NCI-H510A treated with DMSO at 0.1 percent for 48 hours (cell line): ENCODE data around the gene BAIAP2.
A peak's percentile ranks its signal among the peaks of the same experiment; 100 is the strongest.

ENCODE experiments used
- DNase-seq: peaks from one replicate; lab custom pipeline; 2025; lab: John Stamatoyannopoulos, UW

BAIAP2 gene

GRCh38 chr17:81086789-81087551 lies 52.0 kb downstream of the BAIAP2 start:
- no peak for DNase-seq

DNA sequence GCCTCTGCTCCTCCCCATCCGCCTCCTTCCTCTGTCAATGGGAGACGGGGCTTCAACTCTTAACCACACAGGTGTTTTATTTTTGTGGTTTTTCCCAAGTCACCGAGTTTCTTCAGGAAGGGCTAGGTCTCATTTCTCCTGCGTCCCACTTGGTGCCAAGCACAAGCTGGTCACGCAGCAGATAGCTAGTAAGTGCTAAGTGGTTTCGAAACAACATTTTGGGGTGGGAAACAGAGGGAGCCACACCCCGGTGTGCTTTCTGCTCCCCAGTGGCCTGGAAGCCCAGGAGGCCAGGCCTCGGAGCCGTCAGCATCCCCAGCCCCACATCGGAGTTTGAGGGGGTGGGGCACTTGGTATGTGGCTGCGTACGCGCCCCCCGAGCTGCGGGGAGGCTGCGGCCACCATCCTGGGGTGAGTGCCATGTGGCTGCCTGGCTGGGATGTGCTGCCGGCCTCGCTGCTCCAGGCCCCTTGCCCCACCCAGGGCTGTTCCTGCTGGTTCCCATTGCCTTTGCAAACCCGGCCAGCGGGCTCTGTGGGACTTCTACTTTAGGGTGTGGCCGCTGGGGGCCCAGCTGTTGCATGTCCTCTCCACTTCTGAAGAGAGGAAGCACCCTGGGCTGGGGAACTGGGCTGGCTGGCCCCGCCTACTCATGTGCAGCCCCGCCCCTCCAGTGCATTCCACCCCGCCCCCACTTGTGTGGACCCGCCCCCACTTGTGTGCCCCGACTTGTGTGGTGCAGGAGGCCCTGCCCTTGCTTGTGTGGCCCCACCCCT lies 55.6 kb downstream of the BAIAP2 start:
- DNase-seq: no peak

DNA sequence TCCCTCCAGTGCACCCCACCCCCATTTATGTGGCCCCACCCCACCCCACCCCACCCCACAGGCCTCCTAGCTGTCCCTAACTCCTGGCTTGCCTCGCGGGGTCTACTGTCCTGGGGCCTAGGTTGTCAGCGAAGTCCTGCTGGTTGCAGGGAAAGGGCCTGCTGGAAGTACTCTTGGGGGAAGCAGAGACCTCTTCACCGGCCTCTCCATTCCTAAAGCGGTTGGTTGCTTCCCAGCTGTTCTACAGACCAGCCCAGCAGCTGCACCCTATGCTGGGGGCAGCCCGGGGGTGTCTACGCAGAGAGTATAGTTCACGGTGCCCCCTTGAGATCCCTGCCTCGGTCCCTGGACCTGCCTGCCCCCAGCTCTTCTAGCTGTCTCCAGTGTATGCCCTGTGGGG lies 56.2 kb downstream of the BAIAP2 start:
- no peak for DNase-seq

GRCh38 chr17:81091774-81092517 lies 57.0 kb downstream of the BAIAP2 start:
- no peak for DNase-seq

GRCh38 chr17:81092518-81093095 lies 57.7 kb downstream of the BAIAP2 start:
- DNase-seq: no peak

- no peak for DNase-seq
Observed at GRCh38 chr17:81093619-81094508, 58.9 kb downstream of the BAIAP2 start.

- DNase-seq: peak; percentile 58
Observed at GRCh38 chr17:81094509-81095382, 59.8 kb downstream of the BAIAP2 start.

GRCh38 chr17:81095383-81095762 lies 60.4 kb downstream of the BAIAP2 start:
- peak; percentile 20 for DNase-seq

DNA sequence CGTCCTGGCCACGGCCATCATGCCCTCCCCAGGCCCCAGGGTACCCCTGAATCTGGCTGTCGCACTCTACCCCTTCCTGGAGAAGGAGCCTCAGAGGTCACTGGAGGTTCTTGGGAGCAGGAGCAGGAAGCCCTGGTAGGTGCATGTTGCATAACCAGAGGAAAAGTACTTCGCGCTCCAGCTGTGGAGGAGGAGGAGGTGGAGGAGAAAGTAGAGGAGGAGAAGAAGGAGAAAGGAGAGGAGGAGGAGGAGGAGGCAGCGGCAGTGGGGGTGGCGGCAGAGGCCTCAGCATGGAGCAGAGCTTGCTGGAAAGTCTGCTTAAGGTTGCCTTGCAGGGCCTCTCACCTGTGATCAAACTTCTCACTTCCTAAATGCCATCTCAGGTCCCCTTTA lies 61.8 kb downstream of the BAIAP2 start:
- DNase-seq: no peak

DNA sequence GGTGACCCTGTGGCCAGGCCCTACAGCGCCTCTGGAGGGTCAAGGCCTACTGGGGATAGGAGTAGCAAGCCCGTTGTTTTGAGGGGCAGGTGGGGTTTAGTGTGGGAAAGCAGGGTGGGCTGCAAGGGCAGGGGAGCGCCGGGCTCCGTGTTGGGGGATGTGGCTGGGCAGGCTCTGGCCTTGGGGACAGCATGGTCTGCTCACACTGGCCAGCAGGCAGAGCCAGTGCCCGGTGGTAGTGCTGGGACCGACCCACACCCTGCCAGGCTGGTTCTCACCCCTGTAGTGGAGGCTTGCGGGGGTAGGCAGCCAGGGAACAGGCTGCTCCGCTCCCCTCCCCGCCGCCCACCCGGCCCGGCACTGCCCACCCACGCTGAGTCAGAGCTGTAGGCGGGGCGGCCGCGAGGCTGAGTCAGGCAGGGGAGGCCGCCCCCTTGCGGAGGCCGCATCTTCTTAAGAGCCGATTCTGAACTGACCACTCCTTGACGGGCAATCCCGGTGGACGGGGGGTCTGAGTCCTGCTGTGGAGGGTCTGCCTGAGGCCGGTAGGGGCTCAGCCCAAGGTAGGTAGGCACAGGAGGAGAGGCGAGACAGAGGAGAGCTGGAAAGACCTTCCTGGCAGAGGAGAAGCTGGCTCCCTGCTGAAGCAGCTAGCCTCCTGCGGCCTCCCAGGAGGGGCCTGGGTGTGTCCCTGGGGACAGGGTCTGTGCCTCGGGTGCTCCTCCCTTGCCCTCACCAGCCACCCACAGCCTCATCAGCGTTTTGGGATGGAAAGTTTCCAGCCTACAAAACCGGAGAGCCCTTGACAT lies 62.4 kb downstream of the BAIAP2 start:
- DNase-seq: no peak

DNA sequence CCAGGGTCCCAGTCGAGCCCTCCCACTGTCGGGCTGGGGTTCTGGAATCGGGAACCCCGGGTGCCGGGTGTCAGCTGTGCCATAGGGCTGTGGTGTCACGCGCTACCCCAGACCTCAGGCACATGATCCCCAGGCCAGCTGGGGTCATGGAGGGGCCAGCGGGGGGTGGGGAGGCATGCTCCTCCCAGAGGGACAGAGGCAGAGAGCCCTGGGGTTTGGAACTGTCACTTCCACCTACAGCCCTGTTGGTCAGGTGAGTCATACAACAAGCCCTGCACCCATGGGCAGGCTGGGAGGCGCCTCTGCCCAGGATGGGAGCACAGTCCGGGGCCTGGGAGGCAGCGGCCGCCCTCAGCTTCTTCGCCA lies 63.0 kb downstream of the BAIAP2 start:
- no peak for DNase-seq

DNA sequence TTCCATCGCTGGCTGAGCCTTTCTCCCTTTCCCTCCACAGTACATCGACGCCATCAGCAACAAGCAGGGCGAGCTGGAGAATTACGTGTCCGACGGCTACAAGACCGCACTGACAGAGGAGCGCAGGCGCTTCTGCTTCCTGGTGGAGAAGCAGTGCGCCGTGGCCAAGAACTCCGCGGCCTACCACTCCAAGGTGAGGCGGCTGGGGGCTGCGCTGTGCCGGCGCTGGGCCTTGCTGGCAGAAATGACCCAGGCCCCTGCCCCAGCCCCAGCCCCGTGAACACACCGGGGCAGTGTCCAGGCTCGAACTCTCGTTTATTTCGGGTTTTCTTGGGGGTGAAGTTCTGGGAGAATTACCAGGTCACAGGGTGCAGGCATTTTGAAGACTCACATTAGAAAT lies 64.9 kb downstream of the BAIAP2 start:
- DNase-seq: no peak

DNA sequence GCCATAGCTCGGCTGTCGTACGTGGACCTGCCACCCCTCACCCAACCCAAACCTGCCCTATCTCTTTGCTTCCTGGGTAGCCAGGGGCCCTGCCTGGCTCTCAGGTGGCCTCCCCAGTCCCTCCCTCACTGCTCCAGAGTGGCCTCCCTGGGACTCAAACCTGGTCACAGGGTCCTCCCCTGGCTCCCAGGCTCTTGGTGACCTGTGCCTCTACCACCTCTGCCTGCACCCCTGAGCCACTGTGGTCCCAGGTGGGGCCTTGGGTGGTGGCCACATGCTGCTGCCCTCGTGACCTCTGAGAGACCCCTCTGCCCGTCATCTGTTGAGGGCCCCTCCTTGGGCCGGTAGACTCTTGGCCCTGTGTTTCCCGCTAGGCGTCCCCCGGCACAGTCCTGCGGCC lies 65.7 kb downstream of the BAIAP2 start:
- no peak for DNase-seq

GRCh38 chr17:81101614-81102306 lies 66.8 kb downstream of the BAIAP2 start:
- peak; percentile 69 for DNase-seq

DNA sequence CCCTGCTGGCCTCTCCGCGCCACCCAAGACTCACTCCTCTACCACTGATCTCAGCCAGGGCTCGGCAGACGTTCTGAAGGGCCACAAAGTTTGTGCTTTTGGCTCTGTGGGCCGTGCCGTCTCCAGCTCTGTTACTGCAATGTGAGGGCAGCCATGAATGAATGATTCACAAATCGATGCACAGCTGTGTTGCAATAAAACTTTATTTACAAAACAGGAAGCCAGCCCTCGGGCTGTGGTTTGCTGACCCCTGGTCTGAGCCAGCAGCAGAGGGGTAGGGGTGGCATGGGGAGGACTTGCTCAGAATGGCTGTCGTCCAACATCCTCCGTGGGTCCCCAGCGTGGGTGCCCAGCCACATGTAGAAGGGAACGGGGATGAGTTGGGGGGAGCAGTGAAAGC lies 67.4 kb downstream of the BAIAP2 start:
- no peak for DNase-seq

DNA sequence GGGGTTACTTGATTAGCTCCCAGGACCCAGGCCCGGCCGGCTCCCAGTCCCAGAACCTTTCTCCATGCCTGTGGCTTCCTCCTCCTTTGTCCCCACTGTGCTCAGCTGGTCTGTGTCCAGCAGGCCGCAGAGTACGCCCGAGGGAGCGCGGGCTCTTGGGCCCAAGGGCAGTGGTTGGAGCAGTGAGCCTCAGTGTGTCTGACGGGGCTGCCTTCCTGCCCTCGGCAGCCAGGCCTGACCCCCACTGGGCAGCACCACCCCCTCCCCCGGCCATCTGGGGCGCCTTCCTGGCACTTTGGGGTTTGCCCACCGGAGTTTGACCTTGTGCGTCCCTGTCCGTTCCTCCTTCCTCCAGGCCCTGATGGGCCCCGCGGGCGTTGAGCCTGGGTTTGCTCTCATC lies 67.9 kb downstream of the BAIAP2 start:
- no peak for DNase-seq

DNA sequence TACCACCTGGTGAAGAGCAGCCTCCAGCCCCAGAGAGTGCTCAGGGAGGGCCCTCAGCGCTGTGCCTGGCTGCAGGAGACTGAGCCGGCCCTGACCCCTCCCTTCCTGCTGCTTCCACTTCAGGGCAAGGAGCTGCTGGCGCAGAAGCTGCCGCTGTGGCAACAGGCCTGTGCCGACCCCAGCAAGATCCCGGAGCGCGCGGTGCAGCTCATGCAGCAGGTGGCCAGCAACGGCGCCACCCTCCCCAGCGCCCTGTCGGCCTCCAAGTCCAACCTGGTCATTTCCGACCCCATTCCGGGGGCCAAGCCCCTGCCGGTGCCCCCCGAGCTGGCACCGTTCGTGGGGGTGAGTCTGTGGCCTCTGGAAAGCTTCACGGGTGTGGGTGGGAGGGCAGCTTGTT lies 68.4 kb downstream of the BAIAP2 start:
- DNase-seq: no peak

GRCh38 chr17:81106716-81107115 lies 71.8 kb downstream of the BAIAP2 start:
- no peak for DNase-seq

GRCh38 chr17:81108220-81108619 lies 73.3 kb downstream of the BAIAP2 start:
- DNase-seq: no peak
